H1 (cell line): ENCODE data around the gene DRC7. TPM values are rescaled to one million over a fixed set of nuclear protein-coding genes. Genes with fewer than 3 reads are reported as not detected.

ENCODE experiments used
- CTCF ChIA-PET: fragments of 300-600 bp; sonication (Branson Sonifier 250); formaldehyde crosslinking; loops from one replicate; lab custom pipeline; 2021; ENCODE audit not compliant: partially characterized antibody; lab: Charles Lee
- POLR2A ChIA-PET: fragments of 300-600 bp; sonication (Branson Sonifier 250); formaldehyde crosslinking; loops from one replicate; lab custom pipeline; 2021; ENCODE audit warnings: inconsistent platforms; ENCODE audit not compliant: partially characterized antibody; lab: Charles Lee
- DNase-seq, 2 experiments: peaks; one replicate each; pipeline versions ENCODE4 v3.0.0 to v3.0.0-alpha.2; 2010 to 2022; ENCODE audit warnings: low spot score in 2 of 2, low read depth in 1 of 2, mixed read lengths in 1 of 2
- FAIRE-seq: peaks from 2 replicates; lab custom pipeline; 2011; peaks lifted over from hg19 to GRCh38; lab: Jason Lieb, UNC
- H2AFZ ChIP-seq: 2 replicates; pipeline ENCODE4 v1.8.1; 2012; ENCODE audit warnings: low read length, inconsistent platforms
- H2AK5ac ChIP-seq: 2 replicates; pipeline ENCODE4 v1.6.1; 2013; ENCODE audit warnings: low read depth, low read length
- H2BK120ac ChIP-seq: replicated peaks from 2 replicates; pipeline ENCODE3; 2013; ENCODE audit warnings: low read depth, low read length, inconsistent platforms
- H2BK12ac ChIP-seq: 2 replicates; pipeline ENCODE4 v1.6.1; 2013; ENCODE audit warnings: low read depth, low read length
- H2BK15ac ChIP-seq: 2 replicates; pipeline ENCODE4 v1.6.1; 2013; ENCODE audit warnings: low read length
- H2BK20ac ChIP-seq: 2 replicates; pipeline ENCODE4 v1.6.1; 2013; ENCODE audit warnings: low read length
- H2BK5ac ChIP-seq: 2 replicates; pipeline ENCODE4 v1.6.1; 2013; ENCODE audit warnings: low read depth, low read length
- H3K14ac ChIP-seq: 2 replicates; pipeline ENCODE4 v1.6.1; 2013; ENCODE audit warnings: inconsistent platforms; ENCODE audit not compliant: insufficient read length
- H3K18ac ChIP-seq: 2 replicates; pipeline ENCODE4 v1.6.1; 2013; ENCODE audit warnings: low read length; ENCODE audit errors: extremely low read depth
- H3K23ac ChIP-seq: 2 replicates; pipeline ENCODE4 v1.6.1; 2013; ENCODE audit warnings: inconsistent platforms; ENCODE audit not compliant: insufficient read length
- H3K23me2 ChIP-seq: 2 replicates; pipeline ENCODE4 v1.6.1; 2013; ENCODE audit warnings: low read depth, low read length
- H3K27ac ChIP-seq: 2 replicates; pipeline ENCODE4 v1.6.1; 2011; ENCODE audit warnings: low read depth, low read length, inconsistent platforms
- H3K27me3 ChIP-seq, 4 experiments: replicated peaks in 1 of 4; 1 replicate in 1 of 4; 2 replicates in 3 of 4; pipeline versions ENCODE4 v1.6.1 to v1.8.1; 2011 to 2013; ENCODE audit warnings: low read length in 3 of 4, mild to moderate bottlenecking in 3 of 4, inconsistent platforms in 2 of 4, mixed read lengths in 2 of 4, moderate library complexity in 1 of 4; ENCODE audit not compliant: control insufficient read depth in 3 of 4, insufficient read depth in 3 of 4; ENCODE audit errors: extremely low read depth in 1 of 4
- H3K36me3 ChIP-seq, 4 experiments: 2 replicates each; pipeline versions ENCODE4 v1.6.1 to v1.8.1; 2011 to 2013; ENCODE audit warnings: mild to moderate bottlenecking in 4 of 4, low read length in 3 of 4, moderate library complexity in 2 of 4, control low read depth in 1 of 4, inconsistent platforms in 1 of 4; ENCODE audit not compliant: insufficient read depth in 4 of 4, control insufficient read depth in 2 of 4
- H3K4ac ChIP-seq: replicated peaks from 2 replicates; pipeline ENCODE3; 2013; ENCODE audit warnings: low read length, low read depth, mixed read lengths, inconsistent platforms; ENCODE audit not compliant: insufficient read length
- H3K4me1 ChIP-seq, 4 experiments: replicated peaks in 1 of 4; 1 replicate in 1 of 4; 2 replicates in 3 of 4; pipeline versions ENCODE4 v1.6.1 to v1.8.1; 2011 to 2013; ENCODE audit warnings: low read length in 3 of 4, inconsistent platforms in 2 of 4, mixed read lengths in 1 of 4; ENCODE audit not compliant: insufficient read depth in 4 of 4, control insufficient read depth in 3 of 4
- H3K4me2 ChIP-seq, 2 experiments: 2 replicates each; pipeline versions ENCODE4 v1.6.1 to v1.8.1; 2011 to 2013; ENCODE audit warnings: low read depth in 2 of 2, low read length in 2 of 2, control low read depth in 1 of 2, inconsistent platforms in 1 of 2, mild to moderate bottlenecking in 1 of 2; ENCODE audit not compliant: insufficient read depth in 1 of 2
- H3K4me3 ChIP-seq, 4 experiments: fragments of 200-600, 300-600 bp in 1 of 4; sonication (generic), shearing (Covaris generic), sonication (Bioruptor Twin) in 1 of 4; 2 replicates each; pipeline versions ENCODE4 v1.5.1 to v1.8.1; 2011 to 2016; ENCODE audit warnings: low read length in 4 of 4, low read depth in 3 of 4, control low read depth in 2 of 4, inconsistent platforms in 2 of 4, mild to moderate bottlenecking in 2 of 4, mixed read lengths in 1 of 4, moderate library complexity in 1 of 4; ENCODE audit not compliant: insufficient read depth in 2 of 4; ENCODE audit errors: extremely low read depth in 1 of 4
- H3K56ac ChIP-seq: replicated peaks from 2 replicates; pipeline ENCODE3; 2013; ENCODE audit warnings: low read depth, mild to moderate bottlenecking, mixed read lengths, low read length, inconsistent platforms; ENCODE audit not compliant: insufficient read length
- H3K79me1 ChIP-seq: 2 replicates; pipeline ENCODE4 v1.6.1; 2013; ENCODE audit warnings: low read depth, low read length, control low read depth
- H3K79me2 ChIP-seq, 2 experiments: 2 replicates each; pipeline versions ENCODE4 v1.6.1 to v1.8.1; 2012 to 2013; ENCODE audit warnings: low read length in 2 of 2, mild to moderate bottlenecking in 2 of 2, inconsistent platforms in 1 of 2; ENCODE audit not compliant: insufficient read depth in 2 of 2, control insufficient read depth in 1 of 2
- H3K9ac ChIP-seq, 4 experiments: replicated peaks in 1 of 4; 1 replicate in 1 of 4; 2 replicates in 3 of 4; pipeline versions ENCODE4 v1.6.1 to v1.8.1; 2011 to 2013; ENCODE audit warnings: low read depth in 3 of 4, low read length in 3 of 4, control low read depth in 2 of 4, mild to moderate bottlenecking in 2 of 4, moderate library complexity in 2 of 4, inconsistent platforms in 1 of 4; ENCODE audit errors: extremely low read depth in 1 of 4
- H3K9me3 ChIP-seq, 2 experiments: 2 replicates each; pipeline versions ENCODE4 v1.6.1 to v1.8.1; 2012 to 2013; ENCODE audit warnings: mild to moderate bottlenecking in 2 of 2, moderate library complexity in 2 of 2, control low read depth in 1 of 2, inconsistent platforms in 1 of 2, low read depth in 1 of 2, low read length in 1 of 2, mixed read lengths in 1 of 2; ENCODE audit not compliant: insufficient read depth in 2 of 2
- H4K20me1 ChIP-seq, 2 experiments: replicated peaks in 1 of 2; 2 replicates each; pipeline versions ENCODE3 to v1.8.1; 2011 to 2013; ENCODE audit warnings: inconsistent platforms in 2 of 2, low read length in 2 of 2, mild to moderate bottlenecking in 1 of 2; ENCODE audit not compliant: insufficient read depth in 2 of 2, control insufficient read depth in 1 of 2
- H4K5ac ChIP-seq: 2 replicates; pipeline ENCODE4 v1.6.1; 2013; ENCODE audit warnings: low read length, low read depth, mixed read lengths, inconsistent platforms; ENCODE audit not compliant: insufficient read length
- H4K8ac ChIP-seq: 2 replicates; pipeline ENCODE4 v1.8.0; 2013; ENCODE audit warnings: mild to moderate bottlenecking, moderate library complexity, low read length, inconsistent platforms; ENCODE audit not compliant: insufficient read depth; ENCODE audit errors: extremely low read depth
- H4K91ac ChIP-seq: replicated peaks from 2 replicates; pipeline ENCODE3; 2013; ENCODE audit warnings: low read length, mixed read lengths, inconsistent platforms; ENCODE audit not compliant: insufficient read length
- BCL11A ChIP-seq, 2 experiments: IDR thresholded peaks; one replicate each; pipeline ENCODE4 v1.6.1; 2011; ENCODE audit warnings: low read depth in 2 of 2, low read length in 2 of 2, mild to moderate bottlenecking in 2 of 2
- EP300 ChIP-seq, 2 experiments: IDR thresholded peaks; 1 replicate in 1 of 2; 2 replicates in 1 of 2; pipeline ENCODE4 v1.6.1; 2011 to 2012; ENCODE audit warnings: low read depth in 2 of 2, low read length in 2 of 2, mild to moderate bottlenecking in 2 of 2, borderline replicate concordance in 1 of 2, inconsistent platforms in 1 of 2, moderate library complexity in 1 of 2
- FOSL1 ChIP-seq: IDR thresholded peaks from 2 replicates; pipeline ENCODE4 v1.6.1; 2011; ENCODE audit warnings: mild to moderate bottlenecking, low read depth, low read length, moderate library complexity; ENCODE audit not compliant: insufficient read depth
- NANOG ChIP-seq: IDR thresholded peaks from 2 replicates; pipeline ENCODE4 v1.6.1; 2011; ENCODE audit warnings: low read length, low read depth, mild to moderate bottlenecking, inconsistent platforms; ENCODE audit not compliant: insufficient read depth, poor library complexity, severe bottlenecking
- PHF8 ChIP-seq: fragments of 200-600 bp; sonication (generic); conservative IDR thresholded peaks from 2 replicates; pipeline ENCODE4 v1.7.1; 2012; ENCODE audit warnings: low read depth, mild to moderate bottlenecking, inconsistent platforms, low read length, moderate library complexity
- RBBP5 ChIP-seq: IDR thresholded peaks from 2 replicates; pipeline ENCODE4 v1.7.1; 2012; ENCODE audit warnings: low read depth, mild to moderate bottlenecking, inconsistent platforms, low read length, moderate library complexity, borderline replicate concordance
- RNF2 ChIP-seq: fragments of 200-900, 300-1000 bp; sonication (generic); IDR thresholded peaks from 2 replicates; pipeline ENCODE4 v1.7.1; 2016; ENCODE audit warnings: borderline replicate concordance, low read depth, mild to moderate bottlenecking, antibody characterized with exemption, low read length; ENCODE audit not compliant: poor library complexity, severe bottlenecking; ENCODE audit errors: missing control alignments
- SIX5 ChIP-seq: IDR thresholded peaks from 2 replicates; pipeline ENCODE4 v1.6.1; 2011; ENCODE audit warnings: mild to moderate bottlenecking, low read depth, low read length
- SP2 ChIP-seq: IDR thresholded peaks from 2 replicates; pipeline ENCODE4 v1.6.1; 2012; ENCODE audit warnings: mild to moderate bottlenecking, low read length, inconsistent platforms
- WGBS, 2 experiments: shearing (Covaris generic) in 1 of 2; methylation state at CpG; one replicate each; pipeline versions ENCODE4 v1.1.6 to v1.1.7; 2013 to 2015; ENCODE audit warnings: low lambda C conversion rate in 2 of 2, mixed read lengths in 2 of 2, inconsistent platforms in 1 of 2, low coverage in 1 of 2, missing lambda C conversion rate in 1 of 2; ENCODE audit not compliant: insufficient replicate concordance in 2 of 2, insufficient coverage in 1 of 2, insufficient read length in 1 of 2; ENCODE audit errors: extremely low coverage in 1 of 2, missing lambda C conversion rate in 1 of 2; 5-methylcytosine and 5-hydroxymethylcytosine counted together
- polyA plus RNA-seq, 7 experiments: library from polyadenylated mRNA; depleted of rRNA in 3 of 7; stranded (reverse) in 5 of 7; unstranded in 2 of 7; fragments of >200 nt in 5 of 7; fragments of 200-250 nt in 2 of 7; gene quantifications; 1 replicate in 5 of 7; 2 replicates in 1 of 7; 4 replicates in 1 of 7; pipeline versions ENCODE4 v1.2.1 to v1.2.3, GENCODE V29; 2011 to 2013; ENCODE audit warnings: missing spikeins in 2 of 7, mixed read lengths in 2 of 7
- total RNA-seq: library from RNA; stranded (reverse); fragmentation: NEBNext Ultra II Directional; extraction: Animal tissue kit (Norgen Biotek cat#: 25700); gene quantifications from 2 replicates; pipeline ENCODE4 v1.2.1, GENCODE V29; 2021
- TF ChIP-seq, protein P1 (sequence below): IDR thresholded peaks from 2 replicates; pipeline ENCODE4 v1.6.1; 2012; ENCODE audit warnings: inconsistent platforms

Gene DRC7
- total and polyA plus RNA-seq, 2 of the 8 experiments (the other 6 are each of a cell fraction or from before 2014, with no cell fraction given) = 0.14 TPM; not detected in 1

- H3K9me3 ChIP-seq = no peaks in the 10 kb centered on the region
- TF ChIP-seq EP300 (IDR thresholded peaks at IDR 0.05; ENCODE audit: borderline replicate concordance in 1 of 2, low read depth in 2 of 2, low read length in 2 of 2) (no peak), PHF8 (no peak), BCL11A (IDR thresholded peaks at IDR 0.05; ENCODE audit: low read depth in 2 of 2, low read length in 2 of 2) (no peak), FOSL1 (no peak), NANOG (no peak), RNF2 (no peak), SP2 (no peak), RBBP5 (no peak), SIX5 (no peak)
- TF ChIP-seq, protein P1, sequence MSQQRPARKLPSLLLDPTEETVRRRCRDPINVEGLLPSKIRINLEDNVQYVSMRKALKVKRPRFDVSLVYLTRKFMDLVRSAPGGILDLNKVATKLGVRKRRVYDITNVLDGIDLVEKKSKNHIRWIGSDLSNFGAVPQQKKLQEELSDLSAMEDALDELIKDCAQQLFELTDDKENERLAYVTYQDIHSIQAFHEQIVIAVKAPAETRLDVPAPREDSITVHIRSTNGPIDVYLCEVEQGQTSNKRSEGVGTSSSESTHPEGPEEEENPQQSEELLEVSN = no peak
- no peak overlapping the region for H3K4me3 ChIP-seq
- peak in 1 of 2 experiments; percentile 35 for DNase-seq
- POLR2A ChIA-PET = no interaction called here
- no peak overlapping the region for H2AFZ ChIP-seq
- H3K27ac ChIP-seq = no peak overlapping the region
- peaks cover 0 to 7% (median under 1%) of the 10 kb centered on the region in 4 experiments; a peak in 4 of 7 replicates for H3K4me1 ChIP-seq
- no peak overlapping the region for H3K9ac ChIP-seq
- 95% methylated on average over 22 of the region's 22 CpGs; no CpG with 5 or more reads in 1 of the 2 experiments for WGBS, 2 experiments
- CTCF ChIA-PET = interaction anchor here (0.7 to 22.4 kb wide), 6 partner anchors 9 to 328 kb away, joined by 3 to 279 read pairs (median 4); partner anchors contain the start of gene KIFC3
- H4K20me1 ChIP-seq = no peaks in the 10 kb centered on the region
- H3K56ac ChIP-seq = no peak overlapping the region
- H3K4me2 ChIP-seq = no peak overlapping the region
- H3K79me1 ChIP-seq = no peaks in the 10 kb centered on the region
- H2BK5ac ChIP-seq = no peak overlapping the region
- no peak overlapping the region for H3K23ac ChIP-seq
- H4K8ac ChIP-seq = peak overlapping the region; percentile 58; the same call in 1 of the 2 replicates
- FAIRE-seq = no peak
- H3K18ac ChIP-seq = no peak overlapping the region
- H2BK20ac ChIP-seq = no peak overlapping the region
- no peaks in the 10 kb centered on the region for H3K79me2 ChIP-seq
- no peak overlapping the region for H3K14ac ChIP-seq
- no peaks in the 10 kb centered on the region for H3K23me2 ChIP-seq
- H4K5ac ChIP-seq = no peak overlapping the region
- H2AK5ac ChIP-seq = no peak overlapping the region
- H3K36me3 ChIP-seq = no peaks in the 10 kb centered on the region
- no peak overlapping the region for H2BK12ac ChIP-seq
- H3K27me3 ChIP-seq = no peaks in the 10 kb centered on the region
- H2BK120ac ChIP-seq = no peak overlapping the region
- H3K4ac ChIP-seq = no peak overlapping the region
- H4K91ac ChIP-seq = no peak overlapping the region
- H2BK15ac ChIP-seq = peak overlapping the region; percentile 46; the same call in 1 of the 2 replicates
Observed at GRCh38 chr16:57769541-57770145, 75.0 kb downstream of the DRC7 start.
